Measurements from ENCODE around the gene AFF3.

DNA sequence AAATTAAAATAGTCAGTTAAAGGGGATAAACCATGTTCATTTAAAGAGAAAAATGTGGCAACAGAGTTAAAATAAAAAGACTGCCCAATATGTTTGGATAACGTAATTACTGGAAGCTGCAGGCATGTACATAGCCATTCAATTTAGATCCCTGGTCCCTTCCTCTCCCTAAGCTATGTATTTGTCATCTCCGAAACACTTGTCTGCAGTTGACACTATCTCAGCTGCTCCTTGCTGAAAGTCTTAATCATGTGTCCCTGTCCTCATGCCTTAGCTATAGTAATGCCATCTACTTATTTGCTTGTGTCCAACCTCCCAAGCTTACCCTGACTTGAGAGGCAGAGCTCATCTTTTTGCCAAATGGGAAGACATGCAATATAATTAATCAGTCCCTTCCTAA, 478.7 kb downstream of the AFF3 start:
- TF ChIP-seq, protein P1, sequence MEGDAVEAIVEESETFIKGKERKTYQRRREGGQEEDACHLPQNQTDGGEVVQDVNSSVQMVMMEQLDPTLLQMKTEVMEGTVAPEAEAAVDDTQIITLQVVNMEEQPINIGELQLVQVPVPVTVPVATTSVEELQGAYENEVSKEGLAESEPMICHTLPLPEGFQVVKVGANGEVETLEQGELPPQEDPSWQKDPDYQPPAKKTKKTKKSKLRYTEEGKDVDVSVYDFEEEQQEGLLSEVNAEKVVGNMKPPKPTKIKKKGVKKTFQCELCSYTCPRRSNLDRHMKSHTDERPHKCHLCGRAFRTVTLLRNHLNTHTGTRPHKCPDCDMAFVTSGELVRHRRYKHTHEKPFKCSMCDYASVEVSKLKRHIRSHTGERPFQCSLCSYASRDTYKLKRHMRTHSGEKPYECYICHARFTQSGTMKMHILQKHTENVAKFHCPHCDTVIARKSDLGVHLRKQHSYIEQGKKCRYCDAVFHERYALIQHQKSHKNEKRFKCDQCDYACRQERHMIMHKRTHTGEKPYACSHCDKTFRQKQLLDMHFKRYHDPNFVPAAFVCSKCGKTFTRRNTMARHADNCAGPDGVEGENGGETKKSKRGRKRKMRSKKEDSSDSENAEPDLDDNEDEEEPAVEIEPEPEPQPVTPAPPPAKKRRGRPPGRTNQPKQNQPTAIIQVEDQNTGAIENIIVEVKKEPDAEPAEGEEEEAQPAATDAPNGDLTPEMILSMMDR (IDR thresholded peaks at IDR 0.05) = no peak
- no peak for TF ChIP-seq POLR2A (IDR thresholded peaks at IDR 0.05)
- no peak for TF ChIP-seq EP300 (IDR thresholded peaks at IDR 0.05)
- TF ChIP-seq POLR2AphosphoS5 (IDR thresholded peaks at IDR 0.05) = no peak
